Lung (tissue), 12 donors: ENCODE results near the gene XYLB. TPM values are rescaled to one million over a fixed set of nuclear protein-coding genes. Genes with fewer than 3 reads are reported as not detected.
"Not testable (repeated sequence)": the region's sequence is repeated elsewhere in the genome, so short reads cannot be mapped to it uniquely, and the experiment has no call there.

Experiments
- ATAC-seq: fragments of 200-7000 bp; cut with Tn5 transposase; one replicate; pipeline ENCODE4 v1.9.1; 2020; ENCODE audit warnings: moderate number of reproducible peaks; ENCODE audit not compliant: insufficient read depth, low FRiP score
- DNase-seq, 3 donors: peaks; one replicate each; pipeline ENCODE4 v3.0.0-alpha.2; 2013 to 2017
- H3K27ac ChIP-seq, 2 donors: one replicate each; pipeline ENCODE4 v1.5.1; 2013; ENCODE audit warnings: mild to moderate bottlenecking in 2 of 2, moderate library complexity in 2 of 2, control low read depth in 1 of 2, inconsistent platforms in 1 of 2, low read depth in 1 of 2, low read length in 1 of 2
- H3K27me3 ChIP-seq, 3 donors: one replicate each; pipeline ENCODE4 v1.5.1; 2013; ENCODE audit warnings: low read length in 2 of 3; ENCODE audit not compliant: control insufficient read depth in 3 of 3, insufficient read depth in 3 of 3
- H3K36me3 ChIP-seq, 4 donors: one replicate each; pipeline ENCODE4 v1.5.1; 2013; ENCODE audit warnings: low read length in 4 of 4, mild to moderate bottlenecking in 1 of 4, moderate library complexity in 1 of 4; ENCODE audit not compliant: control insufficient read depth in 4 of 4, insufficient read depth in 4 of 4
- H3K4me1 ChIP-seq, 5 donors: one replicate each; pipeline ENCODE4 v1.5.1; 2013; ENCODE audit warnings: low read length in 5 of 5, mild to moderate bottlenecking in 2 of 5, moderate library complexity in 1 of 5; ENCODE audit not compliant: control insufficient read depth in 5 of 5, insufficient read depth in 5 of 5
- H3K4me3 ChIP-seq: one replicate; pipeline ENCODE4 v1.5.1; 2013; ENCODE audit warnings: mild to moderate bottlenecking, control low read depth, moderate library complexity
- H3K9ac ChIP-seq, 2 donors: one replicate each; pipeline ENCODE4 v1.5.1; 2013; ENCODE audit warnings: low read length in 2 of 2, control low read depth in 1 of 2; ENCODE audit not compliant: insufficient read depth in 1 of 2
- H3K9me3 ChIP-seq, 4 donors: one replicate each; pipeline ENCODE4 v1.5.1; 2013; ENCODE audit warnings: low read length in 3 of 4, mild to moderate bottlenecking in 1 of 4, moderate library complexity in 1 of 4; ENCODE audit not compliant: control insufficient read depth in 4 of 4, insufficient read depth in 3 of 4
- CTCF ChIP-seq: IDR thresholded peaks from 2 replicates; pipeline ENCODE4 v1.5.1; 2012; ENCODE audit warnings: mild to moderate bottlenecking; ENCODE audit errors: control extremely low read depth, extremely low read depth
- WGBS, 2 donors: extraction: QIAGEN DNeasy Blood & Tissue Kit; methylation state at CpG; one replicate each; pipeline ENCODE4 v1.1.7; 2013; 5-methylcytosine and 5-hydroxymethylcytosine counted together
- polyA plus RNA-seq, 2 donors: library from polyadenylated mRNA; stranded (reverse); fragments of 200-250 nt; gene quantifications; one replicate each; pipeline ENCODE4 v1.2.1, GENCODE V29; 2013
- total RNA-seq, 2 donors: library from RNA; depleted of rRNA in 1 of 2; stranded (reverse); fragments of >200 nt in 1 of 2; gene quantifications; one replicate each; pipeline ENCODE4 v1.2.1, GENCODE V29; 2014 to 2021
- donor health status: control.
- donor health status: control.
- donor health status: Bipolar disorder and iron deficiency.
- donor health status: healthy.
- donor health status: DM: yes; HTN: yes; CAD: no.

Gene XYLB
- total and polyA plus RNA-seq, 4 donors, result 0.89 to 5.8 (median 3.2) TPM

GRCh38 chr3:38411591-38411990 is 65.0 kb downstream of the XYLB start:
- no peak for DNase-seq
- H3K4me1 ChIP-seq, result no peaks in the 10 kb centered on the region
- H3K27me3 ChIP-seq, result no peaks in the 10 kb centered on the region
- no peak for ATAC-seq
- H3K27ac ChIP-seq, result no peak overlapping the region
- no peaks in the 10 kb centered on the region for H3K9me3 ChIP-seq
- TF ChIP-seq CTCF, result no peak
- WGBS, 2 donors, result 75 to 90% methylated on average over 1 of the region's 1 CpG
- no peak overlapping the region for H3K9ac ChIP-seq
- no peaks in the 10 kb centered on the region for H3K36me3 ChIP-seq
- H3K4me3 ChIP-seq, result no peak overlapping the region

- DNase-seq, H3K36me3 ChIP-seq, H3K27me3 ChIP-seq, H3K9ac ChIP-seq, H3K27ac ChIP-seq, H3K9me3 ChIP-seq, ATAC-seq, H3K4me3 ChIP-seq, H3K4me1 ChIP-seq: not testable (repeated sequence)
- WGBS, 2 donors, result 37 to 58% methylated on average over 5 of the region's 5 CpGs
Observed at GRCh38 chr3:38420758-38421157, 74.2 kb downstream of the XYLB start.

- Histone ChIP-seq H3K27ac (no peak overlapping the region), H3K27me3 (no peaks in the 10 kb centered on the region), H3K4me3 (no peak overlapping the region), H3K4me1 (no peaks in the 10 kb centered on the region), H3K9me3 (no peaks in the 10 kb centered on the region), H3K36me3 (no peaks in the 10 kb centered on the region), H3K9ac (no peak overlapping the region)
- WGBS, 2 donors, result 82 to 89% methylated on average over 7 of the region's 7 CpGs
- no peak for TF ChIP-seq CTCF
- ATAC-seq, result no peak
- DNase-seq, result no peak
Observed at GRCh38 chr3:38421679-38422336, 75.2 kb downstream of the XYLB start.

- H3K36me3 ChIP-seq, ATAC-seq, H3K9me3 ChIP-seq, H3K27ac ChIP-seq, H3K4me1 ChIP-seq, H3K4me3 ChIP-seq, H3K9ac ChIP-seq, H3K27me3 ChIP-seq, DNase-seq: not testable (repeated sequence)
- WGBS, 2 donors, result 47 to 67% methylated on average over 6 of the region's 6 CpGs
Observed at GRCh38 chr3:38426798-38427426, 80.3 kb downstream of the XYLB start.

- H3K9ac ChIP-seq, H3K27me3 ChIP-seq, H3K27ac ChIP-seq, H3K4me1 ChIP-seq, H3K9me3 ChIP-seq, H3K36me3 ChIP-seq, H3K4me3 ChIP-seq, ATAC-seq: not testable (repeated sequence)
- 93 to 96% methylated on average over 5 of the region's 5 CpGs for WGBS, 2 donors
- DNase-seq, result peak in 1 of 3 donors; percentile 4
Observed at GRCh38 chr3:38432871-38433658, 86.5 kb downstream of the XYLB start.

GRCh38 chr3:38433661-38434060 is 87.1 kb downstream of the XYLB start:
- not testable (repeated sequence) for H3K27ac ChIP-seq, ATAC-seq, H3K27me3 ChIP-seq, DNase-seq, H3K4me3 ChIP-seq, H3K9ac ChIP-seq, H3K4me1 ChIP-seq, H3K9me3 ChIP-seq, H3K36me3 ChIP-seq
- WGBS, 2 donors, result 78 to 80% methylated on average over 2 of the region's 2 CpGs
